Measurements from ENCODE around the gene HSPA12B. TPM values are rescaled to one million over a fixed set of nuclear protein-coding genes. Genes with fewer than 3 reads are reported as not detected.

Gene HSPA12B
- total and polyA plus RNA-seq, 2 of the 4 experiments (the other 2 are of a cell fraction), result not detected

DNA sequence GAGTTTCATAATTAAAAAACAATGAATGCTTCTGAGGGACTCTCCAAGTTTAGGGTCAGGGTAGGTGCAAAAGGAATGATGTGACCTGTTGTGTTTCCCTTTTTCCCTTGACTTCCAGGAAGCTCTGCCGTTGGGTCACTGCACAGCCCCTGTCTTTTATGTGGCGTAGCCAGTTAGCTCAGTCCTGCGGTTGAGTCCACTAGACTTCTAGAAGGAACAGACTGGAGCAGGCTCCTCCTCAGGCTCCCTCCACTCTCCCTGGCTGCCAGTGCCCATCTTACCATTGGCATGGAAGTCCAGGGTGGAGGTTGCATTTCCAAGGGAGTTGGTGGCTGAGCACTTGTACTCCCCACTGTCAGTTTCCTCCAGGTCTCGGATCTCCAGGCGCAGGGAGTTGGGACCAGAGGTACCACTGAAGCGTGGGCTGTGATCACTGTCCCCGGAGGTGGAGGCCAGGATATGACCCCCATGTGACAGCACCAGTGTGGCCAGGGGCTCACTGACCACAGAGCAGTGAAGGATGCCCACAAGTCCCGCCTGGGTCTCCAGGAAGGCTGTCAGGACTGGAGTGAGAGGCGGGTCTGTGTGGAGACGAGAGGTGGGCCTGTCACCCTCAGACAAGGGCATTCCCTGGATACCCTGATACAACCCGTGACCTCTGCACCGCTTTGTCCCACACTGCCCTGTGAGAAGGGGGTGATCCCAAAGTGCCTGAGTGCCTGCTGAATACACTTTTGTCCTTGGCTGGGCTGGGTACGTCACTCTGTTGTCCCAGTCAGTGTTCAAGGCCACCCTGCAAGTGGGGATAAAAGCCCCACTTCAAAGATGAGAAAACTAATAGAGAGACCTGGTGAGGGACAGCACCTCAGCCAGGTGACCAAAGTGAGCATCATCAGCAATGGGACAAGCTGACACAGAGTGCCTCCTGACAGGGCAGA is 31.2 kb upstream of the HSPA12B start:
- 86% methylated on average over 7 of the region's 13 CpGs; no CpG with 5 or more reads in 1 of the 2 experiments for WGBS, 2 experiments (ENCODE audit: extremely low coverage in 2 of 2, insufficient read length in 1 of 2)
- H3K4me1 ChIP-seq (ENCODE audit: control insufficient read depth, insufficient read depth, low read length), result no peaks in the 10 kb centered on the region
- TF ChIP-seq FOS (IDR thresholded peaks at IDR 0.05; ENCODE audit: low read depth, low read length) (no peak), POLR2A (IDR thresholded peaks at IDR 0.05; ENCODE audit: low read depth, low read length) (no peak), CEBPB (IDR thresholded peaks at IDR 0.05; ENCODE audit: low read depth, low read length) (no peak), CHD1 (IDR thresholded peaks at IDR 0.05; ENCODE audit: low read depth, low read length) (no peak), RCOR1 (IDR thresholded peaks at IDR 0.05; ENCODE audit: insufficient replicate concordance, low read length) (no peak), MAFK (IDR thresholded peaks at IDR 0.05; ENCODE audit: low read depth, low read length) (no peak), MXI1 (IDR thresholded peaks at IDR 0.05; ENCODE audit: borderline replicate concordance, low read depth, low read length) (no peak), NFE2L2 (IDR thresholded peaks at IDR 0.05; ENCODE audit: low read depth, low read length) (no peak), MAZ (IDR thresholded peaks at IDR 0.05; ENCODE audit: borderline replicate concordance, low read depth, low read length) (no peak), RFX5 (IDR thresholded peaks at IDR 0.05; ENCODE audit: low read depth, low read length) (no peak), SMC3 (IDR thresholded peaks at IDR 0.05; ENCODE audit: low read depth, low read length) (no peak)
- TF ChIP-seq, protein P1, sequence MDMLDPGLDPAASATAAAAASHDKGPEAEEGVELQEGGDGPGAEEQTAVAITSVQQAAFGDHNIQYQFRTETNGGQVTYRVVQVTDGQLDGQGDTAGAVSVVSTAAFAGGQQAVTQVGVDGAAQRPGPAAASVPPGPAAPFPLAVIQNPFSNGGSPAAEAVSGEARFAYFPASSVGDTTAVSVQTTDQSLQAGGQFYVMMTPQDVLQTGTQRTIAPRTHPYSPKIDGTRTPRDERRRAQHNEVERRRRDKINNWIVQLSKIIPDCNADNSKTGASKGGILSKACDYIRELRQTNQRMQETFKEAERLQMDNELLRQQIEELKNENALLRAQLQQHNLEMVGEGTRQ (IDR thresholded peaks at IDR 0.05; ENCODE audit: low read depth, low read length), result no peak
- TF ChIP-seq, protein P2, sequence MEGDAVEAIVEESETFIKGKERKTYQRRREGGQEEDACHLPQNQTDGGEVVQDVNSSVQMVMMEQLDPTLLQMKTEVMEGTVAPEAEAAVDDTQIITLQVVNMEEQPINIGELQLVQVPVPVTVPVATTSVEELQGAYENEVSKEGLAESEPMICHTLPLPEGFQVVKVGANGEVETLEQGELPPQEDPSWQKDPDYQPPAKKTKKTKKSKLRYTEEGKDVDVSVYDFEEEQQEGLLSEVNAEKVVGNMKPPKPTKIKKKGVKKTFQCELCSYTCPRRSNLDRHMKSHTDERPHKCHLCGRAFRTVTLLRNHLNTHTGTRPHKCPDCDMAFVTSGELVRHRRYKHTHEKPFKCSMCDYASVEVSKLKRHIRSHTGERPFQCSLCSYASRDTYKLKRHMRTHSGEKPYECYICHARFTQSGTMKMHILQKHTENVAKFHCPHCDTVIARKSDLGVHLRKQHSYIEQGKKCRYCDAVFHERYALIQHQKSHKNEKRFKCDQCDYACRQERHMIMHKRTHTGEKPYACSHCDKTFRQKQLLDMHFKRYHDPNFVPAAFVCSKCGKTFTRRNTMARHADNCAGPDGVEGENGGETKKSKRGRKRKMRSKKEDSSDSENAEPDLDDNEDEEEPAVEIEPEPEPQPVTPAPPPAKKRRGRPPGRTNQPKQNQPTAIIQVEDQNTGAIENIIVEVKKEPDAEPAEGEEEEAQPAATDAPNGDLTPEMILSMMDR (conservative IDR thresholded peaks at IDR 0.05; ENCODE audit: low read depth, low read length), result no peak
- TF ChIP-seq, protein P3, sequence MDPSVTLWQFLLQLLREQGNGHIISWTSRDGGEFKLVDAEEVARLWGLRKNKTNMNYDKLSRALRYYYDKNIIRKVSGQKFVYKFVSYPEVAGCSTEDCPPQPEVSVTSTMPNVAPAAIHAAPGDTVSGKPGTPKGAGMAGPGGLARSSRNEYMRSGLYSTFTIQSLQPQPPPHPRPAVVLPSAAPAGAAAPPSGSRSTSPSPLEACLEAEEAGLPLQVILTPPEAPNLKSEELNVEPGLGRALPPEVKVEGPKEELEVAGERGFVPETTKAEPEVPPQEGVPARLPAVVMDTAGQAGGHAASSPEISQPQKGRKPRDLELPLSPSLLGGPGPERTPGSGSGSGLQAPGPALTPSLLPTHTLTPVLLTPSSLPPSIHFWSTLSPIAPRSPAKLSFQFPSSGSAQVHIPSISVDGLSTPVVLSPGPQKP (IDR thresholded peaks at IDR 0.05; ENCODE audit: borderline replicate concordance, low read depth, low read length), result no peak

More for the DNA sequence above, 31.2 kb upstream of the HSPA12B start:
- no peak overlapping the region for H2BK15ac ChIP-seq (ENCODE audit: low read depth, low read length)
- no peak overlapping the region for H4K91ac ChIP-seq (ENCODE audit: insufficient read depth, low read depth, low read length)
- H2BK5ac ChIP-seq (ENCODE audit: low read depth, low read length, poor library complexity, severe bottlenecking), result no peak overlapping the region
- H3K27ac ChIP-seq (ENCODE audit: insufficient read depth, low read length), result no peak overlapping the region
- H3K9ac ChIP-seq (ENCODE audit: low read depth, low read length), result no peak overlapping the region
- no peak overlapping the region for H3K23ac ChIP-seq (ENCODE audit: low read depth, low read length)
- no peak overlapping the region for H2AK9ac ChIP-seq (replicated peaks; ENCODE audit: low read depth, low read length, poor library complexity)
- H3K14ac ChIP-seq (replicated peaks; ENCODE audit: low read depth, low read length), result no peak overlapping the region
- H2AFZ ChIP-seq (replicated peaks; ENCODE audit: low read length, poor library complexity), result no peak overlapping the region
- H3K4me3 ChIP-seq (ENCODE audit: insufficient read depth, low read depth, low read length), result no peak overlapping the region
- peaks cover 5% of the 10 kb centered on the region for H3K9me3 ChIP-seq (ENCODE audit: control insufficient read depth, insufficient read depth, low read length)
- H4K5ac ChIP-seq (ENCODE audit: low read depth, low read length), result no peak overlapping the region
- H3K36me3 ChIP-seq (ENCODE audit: control insufficient read depth, insufficient read depth, low read length), result no peaks in the 10 kb centered on the region
- BruUV-seq (replicated peaks), result no TSS peak
- no peak overlapping the region for H3K18ac ChIP-seq (ENCODE audit: low read depth, low read length)
- POLR2A ChIA-PET (ENCODE audit: unreplicated experiment), result no interaction called here
- no peaks in the 10 kb centered on the region for H3K79me1 ChIP-seq (ENCODE audit: low read depth in 1 of 2, low read length in 2 of 2)
- no peak overlapping the region for H2BK120ac ChIP-seq (ENCODE audit: low read depth, low read length)
- H2BK20ac ChIP-seq (ENCODE audit: low read depth, low read length), result no peak overlapping the region
- ATAC-seq (ENCODE audit: low read depth), result no peak
- H4K20me1 ChIP-seq (ENCODE audit: insufficient read depth, low read length), result no peaks in the 10 kb centered on the region
- H3K9me1 ChIP-seq (ENCODE audit: insufficient read depth, low read length), result no peaks in the 10 kb centered on the region
- dilution Hi-C loops (cut with HindIII; ENCODE audit: low sequenced_read_pairs, unreplicated experiment), result no loop called here
- in situ Hi-C loops (cut with MboI; ENCODE audit: low sequenced_read_pairs), result no loop called here
- CTCF ChIA-PET, result interaction anchor here (0.5 to 1.0 kb wide), 5 partner anchors 9 to 556 kb away, joined by 3 to 12 read pairs (median 3); partner anchors contain the start of gene ADAM33
- no peak overlapping the region for H3K56ac ChIP-seq (ENCODE audit: extremely low read depth, insufficient read depth, low read length)
- H4K8ac ChIP-seq (ENCODE audit: low read depth in 2 of 2, low read length in 2 of 2), result no peak overlapping the region
- intact Hi-C loops (cut with micrococcal nuclease), result no loop called here
- H3K27me3 ChIP-seq (ENCODE audit: control insufficient read depth, insufficient read depth, low read length), result peaks cover 44% of the 10 kb centered on the region
- no peak overlapping the region for H3K4ac ChIP-seq (ENCODE audit: low read depth, low read length)
- no peak for DNase-seq
- H2AK5ac ChIP-seq (ENCODE audit: low read depth, low read length), result no peak overlapping the region
- H3K4me2 ChIP-seq (ENCODE audit: low read depth, low read length), result no peak overlapping the region

Measured in IMR-90 (cell line).